H1 (cell line): ENCODE measurements around the gene LTBP1. TPM values are rescaled to one million over a fixed set of nuclear protein-coding genes. Genes with fewer than 3 reads are reported as not detected.

ENCODE experiments used
- CTBP2 ChIP-seq: IDR thresholded peaks from 2 replicates; pipeline ENCODE4 v1.7.0; 2011; ENCODE audit warnings: borderline replicate concordance, mild to moderate bottlenecking, moderate library complexity, mixed read lengths, low read length; ENCODE audit not compliant: insufficient read depth, insufficient read length
- polyA plus RNA-seq, 7 experiments: library from polyadenylated mRNA; depleted of rRNA in 3 of 7; stranded (reverse) in 5 of 7; unstranded in 2 of 7; fragments of >200 nt in 5 of 7; fragments of 200-250 nt in 2 of 7; gene quantifications; 1 replicate in 5 of 7; 2 replicates in 1 of 7; 4 replicates in 1 of 7; pipeline versions ENCODE4 v1.2.1 to v1.2.3, GENCODE V29; 2011 to 2013; ENCODE audit warnings: missing spikeins in 2 of 7, mixed read lengths in 2 of 7
- total RNA-seq: library from RNA; stranded (reverse); fragmentation: NEBNext Ultra II Directional; extraction: Animal tissue kit (Norgen Biotek cat#: 25700); gene quantifications from 2 replicates; pipeline ENCODE4 v1.2.1, GENCODE V29; 2021

The LTBP1 gene
- total and polyA plus RNA-seq, 2 of the 8 experiments (the other 6 are each of a cell fraction or from before 2014, with no cell fraction given), result 15.4 to 24.7 TPM

DNA sequence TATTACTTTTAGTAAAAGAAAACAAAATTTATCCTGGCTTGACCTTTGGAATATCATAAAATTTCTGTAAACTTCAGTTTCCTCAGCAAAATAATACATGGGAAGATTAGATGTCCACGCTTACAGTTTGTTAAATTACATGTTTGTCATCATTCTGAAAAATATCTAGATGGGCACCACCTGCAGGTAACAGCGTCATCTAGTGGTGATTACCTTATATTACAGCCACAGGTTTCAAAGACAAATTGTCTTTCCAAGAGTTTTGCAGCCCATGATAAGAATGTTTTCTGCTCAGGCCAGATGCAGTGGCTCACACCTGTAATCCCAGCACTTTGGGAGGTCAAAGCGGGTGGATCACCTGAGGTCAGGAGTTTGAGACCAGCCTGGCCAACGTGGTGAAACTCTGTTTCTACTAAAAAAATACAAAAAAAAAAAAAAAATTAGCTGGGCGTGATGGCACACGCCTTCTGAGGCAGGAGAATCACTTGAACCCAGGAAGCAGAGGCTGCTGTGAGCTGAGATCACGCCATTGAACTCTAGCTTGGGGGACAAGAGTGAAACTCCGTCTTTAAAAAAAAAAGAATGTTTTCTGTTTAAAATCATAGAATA, 433.4 kb downstream of the LTBP1 start (continued):
- TF ChIP-seq CTBP2, result no peak
